D721Med (cell line): ENCODE measurements around the gene TYW3.
"Not testable (repeated sequence)": the region's sequence is repeated elsewhere in the genome, so short reads cannot be mapped to it uniquely, and the experiment has no call there.

ENCODE experiments used
- DNase-seq: peaks from one replicate; pipeline ENCODE4 v3.0.0; 2011; ENCODE audit warnings: low spot score; ENCODE audit not compliant: insufficient read length
- FAIRE-seq: peaks from 2 replicates; lab custom pipeline; 2011; peaks lifted over from hg19 to GRCh38; lab: Jason Lieb, UNC
- CTCF ChIP-seq: IDR thresholded peaks from 2 replicates; pipeline ENCODE4 v1.5.1; 2012; ENCODE audit warnings: mild to moderate bottlenecking, control low read depth; ENCODE audit not compliant: insufficient read depth; ENCODE audit errors: missing control alignments

The TYW3 gene

DNA sequence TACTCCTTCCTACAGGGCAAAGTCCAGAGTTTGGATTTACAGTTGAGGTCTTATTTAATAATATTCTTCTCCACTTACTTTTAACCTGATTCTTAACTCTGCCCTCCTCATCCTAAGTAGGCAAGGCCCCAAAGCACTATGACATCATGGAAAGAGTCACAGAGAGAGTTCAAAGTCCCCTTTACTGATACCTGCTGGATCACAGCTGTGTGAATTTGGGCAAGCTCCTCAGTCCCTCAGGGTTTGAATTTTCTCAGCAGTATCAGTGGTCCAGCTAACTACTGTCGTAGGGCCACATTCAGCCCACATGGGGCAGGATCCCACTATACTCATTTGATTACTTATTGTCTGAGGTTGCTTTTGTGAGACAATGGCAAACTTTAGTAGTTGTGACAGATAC is 16.0 kb downstream of the TYW3 start:
- TF ChIP-seq CTCF, result no peak
- no peak for DNase-seq
- FAIRE-seq, result no peak

GRCh38 chr1:74753104-74753503 is 20.2 kb downstream of the TYW3 start:
- TF ChIP-seq CTCF, result no peak
- FAIRE-seq, result no peak
- no peak for DNase-seq

DNA sequence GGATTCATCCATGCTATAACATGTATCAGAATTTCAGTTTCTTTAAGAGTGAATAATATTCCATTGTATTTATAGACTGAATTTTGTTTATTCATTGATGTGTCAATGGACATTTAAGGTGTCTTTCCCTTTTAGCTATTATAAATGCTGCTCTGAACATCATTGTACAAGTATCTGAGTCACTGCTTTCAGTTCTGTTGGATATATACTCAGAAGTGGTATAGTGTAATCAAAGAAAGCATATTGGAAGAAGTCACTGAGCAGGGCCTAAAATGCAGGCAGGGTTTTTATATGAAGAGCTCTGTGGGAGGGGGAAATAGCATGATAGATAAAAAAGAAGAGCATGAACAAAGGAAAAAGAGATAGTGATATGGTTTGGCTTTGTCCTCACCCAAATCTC is 22.5 kb downstream of the TYW3 start:
- DNase-seq (no peak), FAIRE-seq (no peak)
- no peak for TF ChIP-seq CTCF

- FAIRE-seq, DNase-seq: not testable (repeated sequence)
Measured at GRCh38 chr1:74756650-74757049, 23.7 kb downstream of the TYW3 start.

DNA sequence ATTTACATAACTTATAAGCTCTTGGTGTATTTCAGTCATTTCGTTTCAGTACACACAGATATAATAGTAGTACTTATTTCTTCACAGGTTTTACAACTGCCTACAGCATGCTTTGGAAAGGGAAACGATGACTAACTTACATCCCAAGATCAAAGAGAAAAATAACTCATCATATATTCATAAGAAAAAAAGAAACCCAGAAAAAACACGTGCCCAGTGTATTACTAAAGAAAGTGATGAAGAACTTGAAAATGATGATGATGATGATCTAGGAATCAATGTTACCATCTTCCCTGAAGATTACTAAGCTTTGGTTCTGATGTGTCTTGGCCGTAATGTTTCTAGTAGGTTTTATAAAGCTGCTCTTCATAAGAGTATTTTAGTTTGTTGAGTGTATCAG is 30.9 kb downstream of the TYW3 start:
- FAIRE-seq (no peak), DNase-seq (no peak)
- no peak for TF ChIP-seq CTCF

- TF ChIP-seq CTCF, result no peak
- DNase-seq, result no peak
- FAIRE-seq, result no peak
Measured at GRCh38 chr1:74766579-74766978, 33.6 kb downstream of the TYW3 start.

DNA sequence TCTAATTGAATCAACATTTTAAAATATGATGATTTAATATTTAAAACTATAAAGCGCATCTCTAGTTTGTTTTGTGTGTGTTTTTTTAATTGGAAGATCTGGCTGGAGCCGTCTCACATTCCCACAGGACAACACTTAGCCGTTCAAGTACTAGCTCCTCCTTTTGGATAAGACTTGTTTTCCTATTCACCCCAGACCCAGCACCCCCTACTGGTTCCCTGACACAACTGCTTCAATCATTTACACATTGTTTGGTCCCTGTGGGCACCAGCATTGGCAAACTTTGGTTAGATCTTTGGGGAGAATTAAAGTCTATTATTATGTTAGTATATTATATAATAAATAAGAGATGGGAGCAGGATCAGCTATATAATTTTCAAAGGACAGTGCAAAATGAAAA is 34.5 kb downstream of the TYW3 start:
- no peak for TF ChIP-seq CTCF
- no peak for FAIRE-seq

GRCh38 chr1:74771913-74772515 is 39.1 kb downstream of the TYW3 start:
- FAIRE-seq (peak; percentile 80), DNase-seq (no peak)
- TF ChIP-seq CTCF, result peak; percentile 83

More for the DNA sequence above, 34.5 kb downstream of the TYW3 start:
- no peak for DNase-seq
